Amniotic epithelial cell (primary cell): ENCODE results near the gene PCSK1.
"Not testable (repeated sequence)": the region's sequence is repeated elsewhere in the genome, so short reads cannot be mapped to it uniquely, and the experiment has no call there.

ENCODE experiments used
- DNase-seq: peaks from one replicate; pipeline ENCODE4 v3.0.0-alpha.2; 2010; ENCODE audit warnings: low read depth

The PCSK1 gene

GRCh38 chr5:96372726-96373380, 60.2 kb downstream of the PCSK1 start:
- DNase-seq = no peak

GRCh38 chr5:96370976-96371375, 62.1 kb downstream of the PCSK1 start:
- no peak for DNase-seq

GRCh38 chr5:96367337-96367736, 65.7 kb downstream of the PCSK1 start:
- DNase-seq = not testable (repeated sequence)

GRCh38 chr5:96354237-96354636, 78.8 kb downstream of the PCSK1 start:
- DNase-seq = no peak

GRCh38 chr5:96353220-96353619, 79.8 kb downstream of the PCSK1 start:
- DNase-seq = no peak

- DNase-seq = peak; percentile 48
Observed at GRCh38 chr5:96350678-96351077, 82.4 kb downstream of the PCSK1 start.

- no peak for DNase-seq
Observed at GRCh38 chr5:96348536-96348935, 84.5 kb downstream of the PCSK1 start.

- DNase-seq = no peak
Observed at GRCh38 chr5:96347502-96348292, 85.4 kb downstream of the PCSK1 start.

GRCh38 chr5:96344678-96345577, 88.1 kb downstream of the PCSK1 start:
- DNase-seq = peak; percentile 83

- DNase-seq = no peak
Observed at GRCh38 chr5:96343094-96343493, 90.0 kb downstream of the PCSK1 start.

GRCh38 chr5:96342581-96342980, 90.5 kb downstream of the PCSK1 start:
- peak; percentile 85 for DNase-seq
